ENCODE data around the gene BTG2.

BTG2 gene

DNA sequence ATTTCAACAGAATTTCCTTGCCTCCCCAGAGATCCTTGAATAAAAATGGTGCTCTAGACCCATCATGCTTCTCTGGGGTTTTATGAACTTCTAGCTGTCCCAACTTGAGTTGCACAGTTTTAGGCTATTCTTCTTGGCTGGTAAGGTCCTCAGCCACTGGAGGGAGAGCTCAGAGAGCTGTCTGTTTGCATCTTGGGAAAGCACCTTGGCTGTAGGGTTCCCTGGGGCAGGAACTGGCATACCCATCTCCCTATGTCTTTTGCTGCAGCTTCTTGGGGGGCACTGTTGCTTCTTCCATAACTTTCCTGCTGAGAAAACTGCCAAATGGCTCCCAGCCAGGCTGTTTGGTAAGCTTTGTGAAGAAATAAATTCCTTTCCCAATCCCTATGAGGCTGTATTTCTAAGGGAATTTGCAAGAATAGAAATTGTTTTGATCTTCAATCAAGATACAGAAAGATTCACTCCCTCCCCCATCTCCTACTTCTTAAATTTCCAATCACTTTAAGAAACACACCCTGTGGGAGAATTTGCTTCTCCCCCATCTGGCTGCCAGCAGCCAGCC is 53.8 kb downstream of the BTG2 start:
- DNase-seq (ENCODE audit: low read depth) = peak; percentile 69
- H3K4me3 ChIP-seq (replicated peaks; ENCODE audit: low read depth, low read length) = no peak overlapping the region
- TF ChIP-seq, protein P1, sequence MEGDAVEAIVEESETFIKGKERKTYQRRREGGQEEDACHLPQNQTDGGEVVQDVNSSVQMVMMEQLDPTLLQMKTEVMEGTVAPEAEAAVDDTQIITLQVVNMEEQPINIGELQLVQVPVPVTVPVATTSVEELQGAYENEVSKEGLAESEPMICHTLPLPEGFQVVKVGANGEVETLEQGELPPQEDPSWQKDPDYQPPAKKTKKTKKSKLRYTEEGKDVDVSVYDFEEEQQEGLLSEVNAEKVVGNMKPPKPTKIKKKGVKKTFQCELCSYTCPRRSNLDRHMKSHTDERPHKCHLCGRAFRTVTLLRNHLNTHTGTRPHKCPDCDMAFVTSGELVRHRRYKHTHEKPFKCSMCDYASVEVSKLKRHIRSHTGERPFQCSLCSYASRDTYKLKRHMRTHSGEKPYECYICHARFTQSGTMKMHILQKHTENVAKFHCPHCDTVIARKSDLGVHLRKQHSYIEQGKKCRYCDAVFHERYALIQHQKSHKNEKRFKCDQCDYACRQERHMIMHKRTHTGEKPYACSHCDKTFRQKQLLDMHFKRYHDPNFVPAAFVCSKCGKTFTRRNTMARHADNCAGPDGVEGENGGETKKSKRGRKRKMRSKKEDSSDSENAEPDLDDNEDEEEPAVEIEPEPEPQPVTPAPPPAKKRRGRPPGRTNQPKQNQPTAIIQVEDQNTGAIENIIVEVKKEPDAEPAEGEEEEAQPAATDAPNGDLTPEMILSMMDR (IDR thresholded peaks at IDR 0.05; ENCODE audit: low read length, missing control alignments) = peak; percentile 2

All from fibroblast of pulmonary artery (primary cell).